BLaER1 treated with 17β-estradiol and CSF1 and Interleukin-3, amounts not matched to agents 10 nM and 100 nM (cell line): ENCODE measurements around the gene VPS13D.

Experiments
- H3K27ac ChIP-seq, 11 experiments: shearing (Covaris generic); formaldehyde crosslinking; 2 replicates each; pipeline ENCODE4 v1.8.1; 2022
- H3K27me3 ChIP-seq, 11 experiments: shearing (Covaris generic); formaldehyde crosslinking; 2 replicates each; pipeline ENCODE4 v1.8.1; 2022
- H3K36me3 ChIP-seq, 11 experiments: shearing (Covaris generic); formaldehyde crosslinking; 2 replicates each; pipeline ENCODE4 v1.8.1; 2022
- H3K4me1 ChIP-seq, 10 experiments: shearing (Covaris generic); formaldehyde crosslinking; 2 replicates each; pipeline ENCODE4 v1.8.1; 2022
- H3K4me2 ChIP-seq, 11 experiments: shearing (Covaris generic); formaldehyde crosslinking; 2 replicates each; pipeline ENCODE4 v1.8.1; 2022
- H3K4me3 ChIP-seq, 10 experiments: shearing (Covaris generic); formaldehyde crosslinking; 2 replicates each; pipeline ENCODE4 v1.8.1; 2022
- H3K9ac ChIP-seq, 11 experiments: shearing (Covaris generic); formaldehyde crosslinking; 2 replicates each; pipeline ENCODE4 v1.8.1; 2022
- H3K9me3 ChIP-seq, 11 experiments: shearing (Covaris generic); formaldehyde crosslinking; replicated peaks in 1 of 11; 2 replicates each; pipeline ENCODE4 v1.8.1; 2022
- H4K20me1 ChIP-seq, 11 experiments: shearing (Covaris generic); formaldehyde crosslinking; 2 replicates each; pipeline ENCODE4 v1.8.1; 2022
- Cebpa-rat ChIP-seq, 11 experiments: shearing (Covaris generic); IDR thresholded peaks; 2 replicates each; pipeline ENCODE4 v1.8.1; 2022

The VPS13D gene

DNA sequence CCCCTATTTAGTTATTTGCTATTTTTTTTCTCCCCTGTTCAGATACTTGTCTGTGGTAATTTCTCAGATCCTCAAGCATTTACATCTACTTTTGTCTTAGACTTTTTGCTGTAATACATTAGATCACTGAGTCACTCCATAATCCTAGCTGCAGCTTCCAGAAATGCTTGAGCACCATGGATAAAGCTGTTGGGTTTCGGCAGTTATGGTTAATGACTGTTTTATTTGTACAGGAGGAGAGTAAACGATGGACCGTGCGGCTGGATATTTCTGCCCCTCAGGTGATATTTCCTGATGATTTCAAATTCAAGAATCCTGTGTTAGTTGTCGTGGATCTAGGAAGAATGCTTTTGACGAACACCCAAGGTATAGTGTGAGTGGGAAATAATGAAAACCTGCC, 42.9 kb downstream of the VPS13D start:
- no peak for TF ChIP-seq Cebpa-rat (IDR thresholded peaks at IDR 0.05)
- Histone ChIP-seq H3K9me3 (no peaks in the 10 kb centered on the region), H3K4me2 (no peak overlapping the region), H3K9ac (no peak overlapping the region), H3K4me1 (no peaks in the 10 kb centered on the region), H4K20me1 (peaks cover 0 to 16% (median 0%) of the 10 kb centered on the region in 11 experiments; a peak in 3 of 22 replicates), H3K4me3 (no peak overlapping the region), H3K27ac (no peak overlapping the region), H3K27me3 (no peaks in the 10 kb centered on the region), H3K36me3 (peaks cover 90 to 100% (median 99%) of the 10 kb centered on the region in 11 experiments)

DNA sequence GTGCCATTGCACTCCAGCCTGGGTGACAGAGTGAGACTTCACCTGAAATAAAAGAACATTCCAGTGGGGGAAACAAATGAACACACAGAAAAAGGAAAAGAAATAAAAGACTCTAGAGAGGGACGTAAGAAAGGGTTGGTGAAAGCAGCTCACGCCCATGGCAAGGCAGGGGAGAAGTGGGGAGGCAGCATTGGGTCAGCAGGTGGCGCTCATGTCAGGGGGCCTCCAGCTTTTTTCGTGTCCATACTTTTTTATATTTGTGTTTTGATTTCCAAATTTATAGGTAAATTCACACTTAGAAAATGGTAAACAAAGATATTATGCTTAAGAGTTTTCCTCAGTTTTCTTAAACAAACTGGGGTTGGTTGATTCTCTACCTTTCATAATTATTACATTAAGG, 45.5 kb downstream of the VPS13D start:
- H3K27me3 ChIP-seq, result no peaks in the 10 kb centered on the region
- no peak overlapping the region for H3K27ac ChIP-seq
- H3K4me2 ChIP-seq, result no peak overlapping the region
- H3K4me1 ChIP-seq, result peaks cover 0 to 12% (median 3%) of the 10 kb centered on the region in 10 experiments; a peak in 7 of 20 replicates
- no peaks in the 10 kb centered on the region for H3K9me3 ChIP-seq
- H4K20me1 ChIP-seq, result peaks cover 0 to 22% (median 0%) of the 10 kb centered on the region in 11 experiments; a peak in 5 of 22 replicates
- peaks cover 82 to 100% (median 98%) of the 10 kb centered on the region in 11 experiments for H3K36me3 ChIP-seq
- H3K4me3 ChIP-seq, result no peak overlapping the region
- H3K9ac ChIP-seq, result no peak overlapping the region
- TF ChIP-seq Cebpa-rat (IDR thresholded peaks at IDR 0.05), result no peak

DNA sequence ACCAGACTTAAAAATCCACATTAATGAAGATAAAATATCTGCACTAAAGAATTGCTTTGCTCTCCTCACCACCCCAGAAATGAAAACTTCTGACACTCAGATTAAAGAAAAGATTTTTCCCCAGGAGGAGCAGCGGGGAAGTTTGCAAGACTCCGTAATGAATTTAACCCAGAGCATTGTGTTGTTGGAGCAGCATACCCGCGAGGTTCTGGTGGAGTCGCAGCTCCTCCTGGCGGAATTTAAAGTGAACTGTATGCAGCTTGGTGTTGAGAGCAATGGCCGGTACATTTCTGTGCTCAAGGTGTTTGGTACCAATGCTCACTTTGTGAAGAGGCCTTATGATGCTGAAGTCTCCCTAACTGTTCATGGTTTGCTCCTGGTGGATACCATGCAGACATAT, 46.4 kb downstream of the VPS13D start:
- peaks cover 0 to 12% (median 3%) of the 10 kb centered on the region in 10 experiments; a peak in 7 of 20 replicates for H3K4me1 ChIP-seq
- H4K20me1 ChIP-seq, result peaks cover 0 to 25% (median 0%) of the 10 kb centered on the region in 11 experiments; a peak in 5 of 22 replicates
- no peak overlapping the region for H3K9ac ChIP-seq
- TF ChIP-seq Cebpa-rat (IDR thresholded peaks at IDR 0.05), result no peak
- no peak overlapping the region for H3K4me2 ChIP-seq
- no peaks in the 10 kb centered on the region for H3K9me3 ChIP-seq
- no peak overlapping the region for H3K27ac ChIP-seq
- H3K4me3 ChIP-seq, result no peak overlapping the region
- H3K36me3 ChIP-seq, result peaks cover 77 to 100% (median 94%) of the 10 kb centered on the region in 11 experiments
- H3K27me3 ChIP-seq, result no peaks in the 10 kb centered on the region

DNA sequence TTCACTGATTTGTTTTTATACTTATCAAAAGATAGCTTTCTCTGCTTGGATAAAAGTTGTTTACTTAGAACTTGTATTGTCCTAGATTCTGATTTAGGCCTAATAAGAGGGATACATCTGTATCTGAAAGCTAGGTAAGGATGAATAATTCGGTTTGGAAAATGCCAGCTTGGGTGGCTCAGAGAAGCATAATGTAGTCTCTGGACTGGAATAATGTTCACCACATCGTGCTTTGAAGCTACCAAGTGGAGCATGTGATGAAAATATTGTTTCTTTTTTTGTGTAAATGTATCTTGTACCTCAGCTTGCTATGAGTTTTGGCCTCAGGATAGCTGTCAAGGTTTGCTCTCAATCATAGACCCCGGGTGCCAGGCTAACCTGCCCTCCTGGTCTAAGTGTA, 49.2 kb downstream of the VPS13D start:
- H3K36me3 ChIP-seq, result peaks cover 86 to 100% (median 96%) of the 10 kb centered on the region in 11 experiments
- no peak for TF ChIP-seq Cebpa-rat (IDR thresholded peaks at IDR 0.05)
- H3K9ac ChIP-seq, result no peak overlapping the region

DNA sequence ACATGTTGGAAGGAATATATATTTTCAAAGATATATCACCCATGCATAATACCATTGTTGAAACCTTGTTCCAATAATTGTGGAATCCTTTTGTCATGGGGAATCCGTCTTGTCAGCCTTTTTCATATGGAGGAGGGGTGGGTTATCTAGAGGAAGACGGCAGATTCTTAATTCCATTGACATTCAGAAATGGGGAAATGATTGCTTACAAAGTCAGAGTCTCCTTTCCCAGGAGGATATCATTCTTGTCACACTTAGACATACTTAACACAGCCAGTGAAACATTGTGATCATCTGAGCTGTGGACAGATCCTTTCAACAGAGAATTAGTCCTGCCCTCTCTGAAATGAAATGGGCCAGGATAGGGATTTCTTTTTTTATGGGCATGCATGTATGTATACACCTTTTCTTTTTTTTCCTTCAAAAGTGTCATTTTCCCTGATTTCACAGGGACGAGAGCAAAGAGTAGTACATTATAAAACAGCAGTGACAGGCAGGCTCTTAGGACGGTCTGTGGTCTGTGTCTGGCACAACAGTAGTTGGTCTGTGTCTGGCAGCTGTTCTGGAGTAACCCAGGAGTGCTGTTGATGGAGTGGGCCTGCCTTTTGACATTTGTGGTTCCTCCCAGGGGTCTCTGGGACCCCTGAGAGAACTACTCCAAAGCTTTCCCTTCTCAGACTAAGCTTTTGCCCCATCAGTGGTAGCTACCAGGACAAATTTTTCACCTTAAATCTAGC, 50.1 kb downstream of the VPS13D start:
- H3K27ac ChIP-seq, result no peak overlapping the region
- H3K9me3 ChIP-seq, result no peaks in the 10 kb centered on the region
- no peak for TF ChIP-seq Cebpa-rat (IDR thresholded peaks at IDR 0.05)
- no peak overlapping the region for H3K9ac ChIP-seq
- peaks cover 0 to 12% (median 3%) of the 10 kb centered on the region in 10 experiments; a peak in 7 of 20 replicates for H3K4me1 ChIP-seq
- H4K20me1 ChIP-seq, result peaks cover 0 to 27% (median 4%) of the 10 kb centered on the region in 11 experiments; a peak in 8 of 22 replicates
- no peak overlapping the region for H3K4me3 ChIP-seq
- no peak overlapping the region for H3K4me2 ChIP-seq
- no peaks in the 10 kb centered on the region for H3K27me3 ChIP-seq
- H3K36me3 ChIP-seq, result peaks cover 86 to 100% (median 96%) of the 10 kb centered on the region in 11 experiments

More for the DNA sequence above, 49.2 kb downstream of the VPS13D start:
- Histone ChIP-seq H3K4me2 (peak overlapping the region in 3 of 11 experiments; percentile 10 to 13 (median 13); a peak in 3 of 22 replicates), H4K20me1 (peaks cover 0 to 18% (median 0%) of the 10 kb centered on the region in 11 experiments; a peak in 6 of 22 replicates), H3K27me3 (no peaks in the 10 kb centered on the region), H3K9me3 (no peaks in the 10 kb centered on the region), H3K27ac (no peak overlapping the region), H3K4me3 (no peak overlapping the region), H3K4me1 (peaks cover 0 to 12% (median 3%) of the 10 kb centered on the region in 10 experiments; a peak in 7 of 20 replicates)

DNA sequence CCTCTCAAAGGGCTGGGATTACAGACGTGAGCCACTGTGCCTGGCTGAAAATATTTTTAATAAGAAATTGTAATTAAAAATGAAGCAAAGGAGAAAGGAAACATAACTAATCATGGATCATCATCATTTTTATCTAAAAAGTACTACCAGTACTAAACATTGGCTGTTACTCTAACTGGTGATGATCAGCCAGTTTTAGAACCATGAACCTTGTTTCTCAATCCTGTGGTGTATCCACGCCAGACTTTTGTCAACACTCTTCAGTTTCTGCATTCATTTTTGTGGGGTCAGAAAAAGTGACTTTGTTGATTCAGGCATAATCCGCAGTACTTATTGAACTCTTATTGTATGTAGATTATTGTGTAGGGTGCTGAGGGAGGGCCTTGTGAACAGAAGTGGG, 52.3 kb downstream of the VPS13D start:
- peaks cover 82 to 99% (median 88%) of the 10 kb centered on the region in 11 experiments for H3K36me3 ChIP-seq
- TF ChIP-seq Cebpa-rat (IDR thresholded peaks at IDR 0.05), result no peak
- H3K9me3 ChIP-seq, result no peaks in the 10 kb centered on the region
- no peak overlapping the region for H3K9ac ChIP-seq
- H3K27me3 ChIP-seq, result no peaks in the 10 kb centered on the region
- peaks cover 0 to 40% (median 8%) of the 10 kb centered on the region in 11 experiments; a peak in 13 of 22 replicates for H4K20me1 ChIP-seq
- peaks cover 0 to 12% (median 3%) of the 10 kb centered on the region in 10 experiments; a peak in 7 of 20 replicates for H3K4me1 ChIP-seq
- no peak overlapping the region for H3K27ac ChIP-seq
- no peak overlapping the region for H3K4me2 ChIP-seq
- H3K4me3 ChIP-seq, result no peak overlapping the region

DNA sequence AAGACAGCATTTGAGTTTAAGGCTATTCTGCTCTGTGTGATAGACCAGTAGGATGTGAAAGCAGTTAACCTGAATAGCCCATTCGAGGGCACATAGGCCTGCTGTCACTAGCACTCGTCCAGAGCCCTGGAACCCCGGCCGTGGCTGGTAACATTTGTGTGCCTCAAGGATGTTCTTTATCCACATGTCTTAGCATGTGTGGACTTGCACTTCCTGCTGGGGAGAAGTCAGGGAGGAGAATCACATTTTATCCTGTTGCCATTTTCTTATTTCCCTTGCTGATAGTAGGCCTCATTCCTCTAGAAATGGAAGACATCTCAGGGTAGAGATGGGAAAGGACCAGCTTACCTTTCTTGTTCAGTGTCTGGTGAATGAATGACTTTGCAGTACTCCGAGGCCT, 54.7 kb downstream of the VPS13D start:
- Histone ChIP-seq H3K4me1 (peaks cover 0 to 3% (median 0%) of the 10 kb centered on the region in 10 experiments; a peak in 1 of 20 replicates), H3K36me3 (peaks cover 81 to 99% (median 87%) of the 10 kb centered on the region in 11 experiments), H3K4me3 (no peak overlapping the region), H3K27me3 (no peaks in the 10 kb centered on the region), H3K9ac (no peak overlapping the region), H4K20me1 (peaks cover 0 to 49% (median 10%) of the 10 kb centered on the region in 11 experiments; a peak in 14 of 22 replicates), H3K9me3 (no peaks in the 10 kb centered on the region), H3K27ac (no peak overlapping the region), H3K4me2 (no peak overlapping the region)
- TF ChIP-seq Cebpa-rat (IDR thresholded peaks at IDR 0.05), result no peak

DNA sequence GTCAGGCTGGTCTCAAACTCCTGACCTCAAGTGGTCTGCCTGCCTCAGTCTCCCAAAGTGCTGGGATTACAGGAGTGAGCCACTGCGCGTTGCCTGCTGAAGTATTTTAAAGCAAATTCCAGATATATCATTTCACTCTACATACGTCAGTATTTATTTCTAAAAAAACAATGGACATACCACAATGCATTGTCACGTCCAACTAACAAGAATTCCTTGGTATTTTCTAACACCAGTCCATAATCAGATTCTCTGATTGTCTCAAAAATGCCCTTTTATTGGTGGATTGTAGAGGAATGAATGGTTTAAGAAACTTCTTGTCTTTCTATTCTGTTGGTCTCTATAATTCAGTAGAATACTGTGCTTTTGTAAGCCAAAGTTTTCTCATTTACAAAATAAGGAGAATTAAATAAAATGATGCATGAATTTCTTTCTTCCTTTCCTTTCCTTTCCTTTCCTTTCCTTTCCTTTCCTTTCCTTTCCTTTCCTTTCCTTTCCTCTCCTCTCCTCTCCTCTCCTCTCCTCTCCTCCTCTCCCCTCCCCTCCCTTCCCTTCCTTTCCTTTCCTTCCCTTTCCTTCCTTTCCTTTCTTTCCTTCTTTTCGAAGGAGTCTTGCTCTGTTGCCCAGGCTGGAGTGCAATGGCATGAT, 55.8 kb downstream of the VPS13D start:
- Histone ChIP-seq H3K9ac (no peak overlapping the region), H4K20me1 (peaks cover 0 to 43% (median 8%) of the 10 kb centered on the region in 11 experiments; a peak in 14 of 22 replicates), H3K4me2 (no peak overlapping the region), H3K27ac (no peak overlapping the region), H3K36me3 (peaks cover 79 to 99% (median 87%) of the 10 kb centered on the region in 11 experiments), H3K9me3 (no peaks in the 10 kb centered on the region), H3K27me3 (no peaks in the 10 kb centered on the region), H3K4me3 (no peak overlapping the region), H3K4me1 (peaks cover 0 to 3% (median 0%) of the 10 kb centered on the region in 10 experiments; a peak in 1 of 20 replicates)
- TF ChIP-seq Cebpa-rat (IDR thresholded peaks at IDR 0.05), result no peak

DNA sequence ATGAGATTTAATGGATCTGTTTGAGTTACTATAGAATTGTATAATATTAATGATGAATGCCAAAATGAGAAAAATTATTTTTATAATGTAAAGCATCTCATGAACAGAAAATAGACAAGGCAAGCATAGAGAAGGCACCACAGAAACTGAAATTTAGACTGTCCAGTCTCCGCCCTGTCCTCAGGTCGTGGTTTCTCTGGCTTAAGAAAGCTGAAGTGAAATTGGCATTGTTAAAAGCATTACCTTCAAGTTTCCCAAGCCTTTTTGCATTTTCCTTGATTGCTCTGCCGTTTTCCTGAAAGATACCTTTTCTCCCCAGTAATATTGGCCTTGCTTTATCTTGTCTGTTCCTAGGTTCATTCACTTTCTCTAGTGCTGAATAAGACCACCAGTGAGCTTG, 58.0 kb downstream of the VPS13D start:
- Histone ChIP-seq H3K9me3 (no peaks in the 10 kb centered on the region), H3K27me3 (no peaks in the 10 kb centered on the region), H3K27ac (no peak overlapping the region), H3K36me3 (peaks cover 79 to 99% (median 89%) of the 10 kb centered on the region in 11 experiments), H3K4me3 (no peak overlapping the region), H4K20me1 (peaks cover 0 to 43% (median 8%) of the 10 kb centered on the region in 11 experiments; a peak in 14 of 22 replicates), H3K4me2 (no peak overlapping the region), H3K4me1 (peaks cover 0 to 3% (median 0%) of the 10 kb centered on the region in 10 experiments; a peak in 1 of 20 replicates), H3K9ac (no peak overlapping the region)
- TF ChIP-seq Cebpa-rat (IDR thresholded peaks at IDR 0.05), result no peak
